SU-DHL-6 (cell line): ENCODE measurements around the gene DNAH17.

Source experiments
- CTCF ChIP-seq: fragments of 200-600 bp; sonication (generic); IDR thresholded peaks from one replicate; pipeline ENCODE4 v1.5.1; 2017; ENCODE audit warnings: antibody characterized with exemption, mild to moderate bottlenecking, low read length, moderate library complexity; ENCODE audit not compliant: insufficient read depth, poor library complexity, severe bottlenecking
- EZH2phosphoT487 ChIP-seq: fragments of 200-600 bp; sonication (generic), shearing (Covaris generic); conservative IDR thresholded peaks from 2 replicates; pipeline ENCODE4 v1.6.1; 2018; ENCODE audit warnings: mild to moderate bottlenecking, antibody characterized with exemption, low read length, moderate library complexity, mixed read lengths

DNA sequence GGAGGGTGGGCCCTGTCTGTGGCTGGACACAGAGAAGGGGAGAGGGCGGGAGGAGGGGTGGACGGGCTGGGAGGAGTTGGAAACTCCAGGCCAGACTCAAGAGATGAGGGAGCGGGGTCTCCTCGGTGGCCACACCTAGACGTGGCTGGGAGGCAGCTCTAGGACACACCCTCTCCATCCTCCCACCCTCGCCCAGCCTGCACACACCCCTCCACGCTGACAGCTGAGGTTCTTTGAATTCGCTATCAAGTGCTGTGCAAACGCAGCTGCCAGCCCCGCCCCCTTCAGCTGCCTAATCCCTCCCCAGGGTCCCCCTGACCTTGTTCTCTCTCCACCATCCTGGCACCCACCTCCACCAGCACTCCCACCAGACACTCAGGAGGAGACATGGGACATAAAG is 48.7 kb downstream of the DNAH17 start:
- no peak for TF ChIP-seq CTCF
- TF ChIP-seq EZH2phosphoT487: no peak
